A549 (cell line): Measurements from ENCODE around the gene SLC24A4.

ENCODE experiments used
- CBX8 ChIP-seq: fragments of 200-600 bp; sonication (generic); IDR thresholded peaks from 2 replicates; pipeline ENCODE4 v1.6.1; 2016
- CEBPB ChIP-seq, 2 experiments: fragments of >200 bp in 1 of 2; sonication (Bioruptor Twin) in 1 of 2; formaldehyde crosslinking in 1 of 2; IDR thresholded peaks; 2 replicates each; pipeline ENCODE4 v1.6.1; 2012 to 2016
- CTCF ChIP-seq: fragments of >200 bp; sonication (Bioruptor Twin); formaldehyde crosslinking; IDR thresholded peaks from 3 replicates; pipeline ENCODE4 v1.5.1; 2016
- EHMT2 ChIP-seq: fragments of 200-600 bp; sonication (generic); IDR thresholded peaks from 2 replicates; pipeline ENCODE4 v1.6.1; 2016; ENCODE audit warnings: antibody characterized with exemption, low read depth, mild to moderate bottlenecking, moderate library complexity
- EP300 ChIP-seq, 2 experiments: fragments of >200 bp; sonication (Bioruptor Twin); formaldehyde crosslinking; IDR thresholded peaks; 2 replicates in 1 of 2; 3 replicates in 1 of 2; pipeline ENCODE4 v1.6.1; 2016 to 2017
- HDAC2 ChIP-seq: fragments of 200-600 bp; sonication (generic); IDR thresholded peaks from 2 replicates; pipeline ENCODE4 v1.6.1; 2016
- JUN ChIP-seq, 2 experiments: fragments of >200 bp; sonication (Bioruptor Twin); formaldehyde crosslinking; IDR thresholded peaks; 2 replicates in 1 of 2; 3 replicates in 1 of 2; pipeline ENCODE4 v1.6.1; 2016 to 2017
- JUNB ChIP-seq: fragments of >200 bp; sonication (Bioruptor Twin); formaldehyde crosslinking; IDR thresholded peaks from 2 replicates; pipeline ENCODE4 v1.6.1; 2016
- MYC ChIP-seq: IDR thresholded peaks from 2 replicates; pipeline ENCODE4 v1.6.1; 2012; ENCODE audit warnings: mild to moderate bottlenecking, inconsistent platforms, low read length, improper control_type of control experiment, borderline replicate concordance
- RCOR1 ChIP-seq: fragments of 150-350 bp; IDR thresholded peaks from 2 replicates; pipeline ENCODE4 v1.6.1; 2014; ENCODE audit warnings: antibody characterized with exemption, low read length, low read depth
- TF ChIP-seq, protein P1 (sequence below): IDR thresholded peaks from 2 replicates; pipeline ENCODE4 v1.6.1; 2012

- TF ChIP-seq CEBPB (IDR thresholded peaks at IDR 0.05): no peak
- no peak for TF ChIP-seq CBX8
- no peak for TF ChIP-seq JUN (IDR thresholded peaks at IDR 0.05)
- no peak for TF ChIP-seq CTCF
- no peak for TF ChIP-seq EHMT2
- no peak for TF ChIP-seq EP300 (IDR thresholded peaks at IDR 0.05)
- TF ChIP-seq MYC: no peak
- TF ChIP-seq JUNB: no peak
- TF ChIP-seq RCOR1: no peak
- TF ChIP-seq, protein P1, sequence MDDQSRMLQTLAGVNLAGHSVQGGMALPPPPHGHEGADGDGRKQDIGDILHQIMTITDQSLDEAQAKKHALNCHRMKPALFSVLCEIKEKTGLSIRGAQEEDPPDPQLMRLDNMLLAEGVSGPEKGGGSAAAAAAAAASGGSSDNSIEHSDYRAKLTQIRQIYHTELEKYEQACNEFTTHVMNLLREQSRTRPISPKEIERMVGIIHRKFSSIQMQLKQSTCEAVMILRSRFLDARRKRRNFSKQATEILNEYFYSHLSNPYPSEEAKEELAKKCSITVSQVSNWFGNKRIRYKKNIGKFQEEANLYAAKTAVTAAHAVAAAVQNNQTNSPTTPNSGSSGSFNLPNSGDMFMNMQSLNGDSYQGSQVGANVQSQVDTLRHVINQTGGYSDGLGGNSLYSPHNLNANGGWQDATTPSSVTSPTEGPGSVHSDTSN: no peak
- TF ChIP-seq HDAC2: no peak
These were observed 212.1 kb downstream of the SLC24A4 start for GRCh38 chr14:92534932-92535643.
